Measurements from ENCODE around the gene OR2C1.

DNA sequence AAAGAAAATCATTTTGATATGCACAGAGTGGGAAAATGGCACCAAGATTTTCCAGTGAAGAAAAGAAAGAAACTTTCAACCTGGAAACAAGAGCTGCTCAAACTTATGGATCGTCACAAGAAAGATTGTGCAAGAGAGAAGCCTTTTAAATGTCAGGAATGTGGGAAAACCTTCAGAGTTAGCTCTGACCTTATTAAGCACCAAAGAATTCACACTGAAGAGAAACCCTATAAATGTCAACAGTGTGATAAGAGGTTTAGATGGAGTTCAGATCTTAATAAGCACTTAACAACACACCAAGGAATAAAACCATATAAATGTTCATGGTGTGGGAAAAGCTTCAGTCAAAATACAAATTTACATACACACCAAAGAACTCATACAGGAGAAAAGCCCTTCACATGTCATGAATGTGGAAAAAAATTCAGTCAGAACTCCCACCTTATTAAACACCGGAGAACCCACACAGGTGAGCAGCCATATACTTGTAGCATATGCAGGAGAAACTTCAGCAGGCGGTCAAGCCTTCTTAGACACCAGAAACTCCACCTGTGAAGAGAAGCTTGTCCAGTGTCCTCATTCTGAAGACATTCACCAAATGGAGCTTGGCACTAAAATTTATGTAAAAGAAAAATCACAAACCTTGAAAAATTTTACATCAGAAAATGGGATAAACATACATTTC is 38.2 kb upstream of the OR2C1 start:
- TF ChIP-seq POLR2A (IDR thresholded peaks at IDR 0.05) (no peak), CTCF (IDR thresholded peaks at IDR 0.05) (no peak)
